ENCODE results near the gene IL27RA.

The IL27RA gene

GRCh38 chr19:14055396-14055795 lies 23.8 kb downstream of the IL27RA start:
- Histone ChIP-seq H3K4me3 (IDR thresholded peaks at IDR 0.05; ENCODE audit: insufficient read depth, low read depth, low read length) (no peak overlapping the region), H3K4me1 (ENCODE audit: low read depth, poor library complexity, severe bottlenecking) (no peaks in the 10 kb centered on the region), H4K20me1 (ENCODE audit: insufficient read depth) (no peaks in the 10 kb centered on the region), H3K36me3 (ENCODE audit: insufficient read depth) (no peaks in the 10 kb centered on the region), H3K9ac (no peak overlapping the region), H3K27me3 (ENCODE audit: insufficient read depth, low read depth) (no peaks in the 10 kb centered on the region; the same call in 1 of the 2 replicates), H2AFZ (ENCODE audit: low read depth) (no peak overlapping the region), H3K4me2 (no peak overlapping the region), H3K79me2 (ENCODE audit: insufficient read depth, low read depth) (no peaks in the 10 kb centered on the region), H3K27ac (no peak overlapping the region)
- no peak for TF ChIP-seq CTCF (conservative IDR thresholded peaks at IDR 0.05; ENCODE audit: low read depth, low read length)

- Histone ChIP-seq H3K27me3 (ENCODE audit: insufficient read depth, low read depth) (peaks cover 3% of the 10 kb centered on the region; the same call in 1 of the 2 replicates), H3K4me1 (ENCODE audit: low read depth, poor library complexity, severe bottlenecking) (no peaks in the 10 kb centered on the region), H4K20me1 (ENCODE audit: insufficient read depth) (no peaks in the 10 kb centered on the region), H3K27ac (no peak overlapping the region), H3K4me3 (IDR thresholded peaks at IDR 0.05; ENCODE audit: insufficient read depth, low read depth, low read length) (no peak overlapping the region), H2AFZ (ENCODE audit: low read depth) (no peak overlapping the region), H3K4me2 (no peak overlapping the region), H3K36me3 (ENCODE audit: insufficient read depth) (no peaks in the 10 kb centered on the region), H3K79me2 (ENCODE audit: insufficient read depth, low read depth) (no peaks in the 10 kb centered on the region), H3K9ac (no peak overlapping the region)
- TF ChIP-seq CTCF (conservative IDR thresholded peaks at IDR 0.05; ENCODE audit: low read depth, low read length), result no peak
Measured at GRCh38 chr19:14056069-14056666, 24.6 kb downstream of the IL27RA start.

- Histone ChIP-seq H3K4me2 (no peak overlapping the region), H3K27ac (no peak overlapping the region), H3K4me3 (IDR thresholded peaks at IDR 0.05; ENCODE audit: insufficient read depth, low read depth, low read length) (no peak overlapping the region)
Measured at GRCh38 chr19:14056741-14057356, 25.3 kb downstream of the IL27RA start.

More at GRCh38 chr19:14056741-14057356, 25.3 kb downstream of the IL27RA start:
- H3K36me3 ChIP-seq (ENCODE audit: insufficient read depth), result no peaks in the 10 kb centered on the region
- no peak for TF ChIP-seq CTCF (conservative IDR thresholded peaks at IDR 0.05; ENCODE audit: low read depth, low read length)
- peaks cover 5% of the 10 kb centered on the region; the same call in 1 of the 2 replicates for H3K27me3 ChIP-seq (ENCODE audit: insufficient read depth, low read depth)
- H2AFZ ChIP-seq (ENCODE audit: low read depth), result no peak overlapping the region
- no peaks in the 10 kb centered on the region for H4K20me1 ChIP-seq (ENCODE audit: insufficient read depth)
- no peaks in the 10 kb centered on the region for H3K79me2 ChIP-seq (ENCODE audit: insufficient read depth, low read depth)
- H3K9ac ChIP-seq, result no peak overlapping the region
- H3K4me1 ChIP-seq (ENCODE audit: low read depth, poor library complexity, severe bottlenecking), result no peaks in the 10 kb centered on the region

Measured in KMS-11 (cell line).